SK-N-SH (cell line): Measurements from ENCODE around the gene GALM. TPM values are rescaled to one million over a fixed set of nuclear protein-coding genes. Genes with fewer than 3 reads are reported as not detected.

Source experiments
- CTCF ChIA-PET: fragments of 300-600, 350-600 bp; formaldehyde crosslinking; extraction: SDS; loops from one replicate; lab custom pipeline; 2021; lab: Yijun Ruan, JAX
- POLR2A ChIA-PET: fragments of 350-600 bp; sonication (Branson Sonifier 250); formaldehyde crosslinking; extraction: SDS; loops from one replicate; lab custom pipeline; 2020; ENCODE audit warnings: antibody characterized with exemption, inconsistent platforms; lab: Yijun Ruan, JAX
- DNase-seq: peaks from one replicate; pipeline ENCODE4 v3.0.0; 2012
- H2AFZ ChIP-seq: fragments of 200-600 bp; sonication (generic); 2 replicates; pipeline ENCODE4 v1.8.1; 2016; ENCODE audit warnings: antibody characterized with exemption, mild to moderate bottlenecking, low read depth
- H3F3A ChIP-seq: fragments of 200-600 bp; sonication (generic); replicated peaks from 2 replicates; pipeline ENCODE3; 2016; ENCODE audit warnings: antibody characterized with exemption, mild to moderate bottlenecking; ENCODE audit not compliant: insufficient read depth
- H3K27ac ChIP-seq, 2 experiments: fragments of 200-500 bp in 1 of 2; fragments of 200-600 bp in 1 of 2; sonication (Bioruptor generic) in 1 of 2; sonication (generic), shearing (Covaris generic) in 1 of 2; 2 replicates each; pipeline versions ENCODE4 v1.5.1 to v1.6.1; 2014 to 2016; ENCODE audit warnings: low read depth in 2 of 2, inconsistent platforms in 1 of 2, low read length in 1 of 2, mild to moderate bottlenecking in 1 of 2, mixed read lengths in 1 of 2
- H3K27me3 ChIP-seq: fragments of 200-600 bp; sonication (generic), shearing (Covaris generic); 2 replicates; pipeline ENCODE4 v1.6.1; 2016; ENCODE audit warnings: mixed run types; ENCODE audit not compliant: insufficient read depth
- H3K36me3 ChIP-seq, 2 experiments: fragments of 200-500 bp in 1 of 2; fragments of 200-600 bp in 1 of 2; sonication (Bioruptor generic) in 1 of 2; sonication (generic) in 1 of 2; replicated peaks in 1 of 2; 2 replicates each; pipeline versions ENCODE3 to v1.5.1; 2014 to 2016; ENCODE audit warnings: low read length in 1 of 2, mild to moderate bottlenecking in 1 of 2; ENCODE audit not compliant: insufficient read depth in 2 of 2, control insufficient read depth in 1 of 2
- H3K4me1 ChIP-seq, 2 experiments: fragments of 200-500 bp in 1 of 2; fragments of 200-600 bp in 1 of 2; sonication (Bioruptor generic) in 1 of 2; sonication (generic), shearing (Covaris generic) in 1 of 2; 2 replicates each; pipeline versions ENCODE4 v1.5.1 to v1.6.1; 2014 to 2016; ENCODE audit warnings: low read depth in 1 of 2, low read length in 1 of 2, mixed run types in 1 of 2; ENCODE audit not compliant: insufficient read depth in 2 of 2, control insufficient read depth in 1 of 2
- H3K4me2 ChIP-seq: fragments of 200-600 bp; sonication (generic), shearing (Covaris generic); 2 replicates; pipeline ENCODE4 v1.6.1; 2017; ENCODE audit warnings: mixed run types
- H3K4me3 ChIP-seq, 2 experiments: fragments of 200-500 bp in 1 of 2; fragments of 200-600 bp in 1 of 2; sonication (Bioruptor generic) in 1 of 2; sonication (generic), shearing (Covaris generic) in 1 of 2; 2 replicates each; pipeline versions ENCODE4 v1.5.1 to v1.8.1; 2014 to 2016; ENCODE audit warnings: low read depth in 2 of 2, inconsistent platforms in 1 of 2, low read length in 1 of 2, mild to moderate bottlenecking in 1 of 2, mixed read lengths in 1 of 2, moderate library complexity in 1 of 2
- H3K79me2 ChIP-seq: fragments of 200-600 bp; sonication (generic); 2 replicates; pipeline ENCODE4 v1.8.1; 2017; ENCODE audit warnings: mild to moderate bottlenecking; ENCODE audit not compliant: insufficient read depth
- H3K9ac ChIP-seq: fragments of 200-600 bp; sonication (generic); 2 replicates; pipeline ENCODE4 v1.6.1; 2017; ENCODE audit warnings: mixed run types
- H3K9me2 ChIP-seq: fragments of 200-600 bp; sonication (generic); 2 replicates; pipeline ENCODE4 v1.6.1; 2017; ENCODE audit warnings: mixed run types
- H3K9me3 ChIP-seq: fragments of 200-600 bp; sonication (generic); 2 replicates; pipeline ENCODE4 v1.6.1; 2017; ENCODE audit warnings: mixed run types, mild to moderate bottlenecking, moderate library complexity
- H4K20me1 ChIP-seq: fragments of 200-600 bp; sonication (generic); 2 replicates; pipeline ENCODE4 v1.6.1; 2017; ENCODE audit warnings: mild to moderate bottlenecking, mixed run types; ENCODE audit not compliant: insufficient read depth
- ELF1 ChIP-seq: IDR thresholded peaks from 2 replicates; pipeline ENCODE4 v1.4.0; 2012
- EP300 ChIP-seq, 2 experiments: IDR thresholded peaks; 2 replicates each; pipeline versions ENCODE4 v1.4.0 to v1.6.1; 2012; ENCODE audit warnings: borderline replicate concordance in 1 of 2, low read depth in 1 of 2, low read length in 1 of 2
- FOXJ3 ChIP-seq: sonication (generic); formaldehyde crosslinking; IDR thresholded peaks from 2 replicates; pipeline ENCODE4 v1.5.1; 2020; ENCODE audit warnings: mild to moderate bottlenecking, missing genetic modification reagents
- FOXM1 ChIP-seq: IDR thresholded peaks from 2 replicates; pipeline ENCODE4 v1.4.0; 2012; ENCODE audit warnings: low read depth, mild to moderate bottlenecking
- GABPA ChIP-seq: IDR thresholded peaks from 2 replicates; pipeline ENCODE4 v1.4.0; 2012; ENCODE audit warnings: low read depth, mild to moderate bottlenecking
- IRF3 ChIP-seq: fragments of 150-350 bp; IDR thresholded peaks from 2 replicates; pipeline ENCODE4 v1.6.1; 2016; ENCODE audit warnings: mild to moderate bottlenecking, low read depth, low read length
- MAX ChIP-seq: IDR thresholded peaks from 2 replicates; pipeline ENCODE4 v1.4.0; 2012; ENCODE audit warnings: low read depth
- NFIC ChIP-seq: IDR thresholded peaks from 2 replicates; pipeline ENCODE4 v1.4.0; 2012; ENCODE audit warnings: borderline replicate concordance
- NRF1 ChIP-seq: IDR thresholded peaks from 2 replicates; pipeline ENCODE4 v1.6.1; 2012; ENCODE audit warnings: low read depth, mild to moderate bottlenecking, low read length
- POLR2AphosphoS5 ChIP-seq: IDR thresholded peaks from 2 replicates; pipeline ENCODE4 v1.6.1; 2012; ENCODE audit warnings: low read depth, low read length
- RAD21 ChIP-seq: IDR thresholded peaks from 2 replicates; pipeline ENCODE4 v1.6.1; 2012; ENCODE audit warnings: mild to moderate bottlenecking, low read length
- RCOR1 ChIP-seq: fragments of 150-350 bp; IDR thresholded peaks from 2 replicates; pipeline ENCODE4 v1.6.1; 2017; ENCODE audit warnings: antibody characterized with exemption, low read length
- RFX5 ChIP-seq: IDR thresholded peaks from 2 replicates; pipeline ENCODE4 v1.6.1; 2012; ENCODE audit warnings: mild to moderate bottlenecking, improper control_type of control experiment, low read length
- RXRA ChIP-seq: IDR thresholded peaks from 2 replicates; pipeline ENCODE4 v1.4.0; 2012; ENCODE audit warnings: low read depth, mild to moderate bottlenecking, borderline replicate concordance
- SMC3 ChIP-seq: IDR thresholded peaks from 2 replicates; pipeline ENCODE4 v1.6.1; 2012; ENCODE audit warnings: low read depth, low read length, improper control_type of control experiment
- TAF1 ChIP-seq: IDR thresholded peaks from 2 replicates; pipeline ENCODE4 v1.6.1; 2012; ENCODE audit warnings: low read depth, mild to moderate bottlenecking, low read length, moderate library complexity, borderline replicate concordance
- YY1 ChIP-seq: IDR thresholded peaks from 2 replicates; pipeline ENCODE4 v1.4.0; 2012; ENCODE audit warnings: low read depth, mild to moderate bottlenecking
- WGBS: methylation state at CpG from one replicate; pipeline ENCODE4 v1.1.6; 2017; ENCODE audit warnings: low lambda C conversion rate; 5-methylcytosine and 5-hydroxymethylcytosine counted together
- polyA plus RNA-seq, 3 experiments: library from polyadenylated mRNA; depleted of rRNA; stranded (reverse); fragments of >200 nt; gene quantifications; 2 replicates each; pipeline ENCODE4 v1.2.3, GENCODE V29; 2012
- TF ChIP-seq, protein P1 (sequence below): fragments of 200-600 bp; sonication (generic); IDR thresholded peaks from 2 replicates; pipeline ENCODE4 v1.6.1; 2017; ENCODE audit warnings: antibody characterized with exemption, mild to moderate bottlenecking, moderate library complexity

GALM gene
- polyA plus RNA-seq, 1 of the 3 experiments (the other 2 are of a cell fraction): 17.9 TPM

DNA sequence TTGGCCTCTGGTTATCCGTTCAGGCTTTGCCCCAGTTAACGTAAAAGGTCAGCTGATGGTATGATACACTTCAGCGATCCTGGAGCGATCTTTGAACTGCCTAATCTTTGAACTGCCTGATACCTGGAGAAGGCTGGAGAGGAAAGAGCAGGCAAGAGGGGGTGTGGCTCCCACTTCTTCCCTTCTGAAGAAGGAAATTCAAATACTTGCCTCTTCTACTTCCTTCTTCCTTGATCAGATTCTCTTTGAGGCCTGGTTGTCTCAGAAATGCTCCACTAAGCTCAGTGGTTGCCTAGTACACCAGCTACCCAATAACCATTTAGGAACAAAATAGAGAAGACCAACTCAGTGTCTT lies 619 bp downstream of the GALM start:
- H3K36me3 ChIP-seq: no peaks in the 10 kb centered on the region
- DNase-seq: no peak
- H3K79me2 ChIP-seq: no peaks in the 10 kb centered on the region
- peak overlapping the region; percentile 93 for H2AFZ ChIP-seq
- TF ChIP-seq RCOR1: no peak
- no peak for TF ChIP-seq RXRA
- no peak for TF ChIP-seq RFX5
- TF ChIP-seq FOXM1: no peak
- TF ChIP-seq ELF1: no peak
- TF ChIP-seq FOXJ3 (CRISPR knock-in tag): no peak
- TF ChIP-seq POLR2AphosphoS5: no peak
- no peak for TF ChIP-seq GABPA
- TF ChIP-seq, protein P1, sequence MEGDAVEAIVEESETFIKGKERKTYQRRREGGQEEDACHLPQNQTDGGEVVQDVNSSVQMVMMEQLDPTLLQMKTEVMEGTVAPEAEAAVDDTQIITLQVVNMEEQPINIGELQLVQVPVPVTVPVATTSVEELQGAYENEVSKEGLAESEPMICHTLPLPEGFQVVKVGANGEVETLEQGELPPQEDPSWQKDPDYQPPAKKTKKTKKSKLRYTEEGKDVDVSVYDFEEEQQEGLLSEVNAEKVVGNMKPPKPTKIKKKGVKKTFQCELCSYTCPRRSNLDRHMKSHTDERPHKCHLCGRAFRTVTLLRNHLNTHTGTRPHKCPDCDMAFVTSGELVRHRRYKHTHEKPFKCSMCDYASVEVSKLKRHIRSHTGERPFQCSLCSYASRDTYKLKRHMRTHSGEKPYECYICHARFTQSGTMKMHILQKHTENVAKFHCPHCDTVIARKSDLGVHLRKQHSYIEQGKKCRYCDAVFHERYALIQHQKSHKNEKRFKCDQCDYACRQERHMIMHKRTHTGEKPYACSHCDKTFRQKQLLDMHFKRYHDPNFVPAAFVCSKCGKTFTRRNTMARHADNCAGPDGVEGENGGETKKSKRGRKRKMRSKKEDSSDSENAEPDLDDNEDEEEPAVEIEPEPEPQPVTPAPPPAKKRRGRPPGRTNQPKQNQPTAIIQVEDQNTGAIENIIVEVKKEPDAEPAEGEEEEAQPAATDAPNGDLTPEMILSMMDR: no peak
- TF ChIP-seq TAF1: no peak
- TF ChIP-seq EP300 (IDR thresholded peaks at IDR 0.05; ENCODE audit: borderline replicate concordance in 1 of 2, low read depth in 1 of 2, low read length in 1 of 2): no peak
- no peak for TF ChIP-seq YY1
- no peak for TF ChIP-seq NRF1
- no peak for TF ChIP-seq RAD21
- no peaks in the 10 kb centered on the region for H3K27me3 ChIP-seq
- H3K4me1 ChIP-seq: peaks cover 0 to 6% of the 10 kb centered on the region in 2 experiments; a peak in 1 of 4 replicates
- peak overlapping the region; percentile 83 for H3K4me2 ChIP-seq
- no peak overlapping the region; a peak in 1 of 4 replicates for H3K27ac ChIP-seq
- H3F3A ChIP-seq: no peaks in the 10 kb centered on the region
- no peaks in the 10 kb centered on the region for H3K9me2 ChIP-seq
- WGBS: 57% methylated on average over 4 of the region's 4 CpGs
- no peaks in the 10 kb centered on the region for H4K20me1 ChIP-seq
- H3K4me3 ChIP-seq: peak overlapping the region; percentile 60 to 64
- peak overlapping the region; percentile 44; the same call in 1 of the 2 replicates for H3K9ac ChIP-seq
- POLR2A ChIA-PET: interaction anchor here (0.5 kb wide), 1 partner anchor 9 kb away, joined by 3 read pairs; no protein-coding TSS in a partner anchor
- CTCF ChIA-PET: interaction anchor here (0.9 to 2.7 kb wide), 5 partner anchors 10 to 351 kb away, joined by 3 to 9 read pairs (median 4); no protein-coding TSS in a partner anchor
- no peaks in the 10 kb centered on the region for H3K9me3 ChIP-seq

DNA sequence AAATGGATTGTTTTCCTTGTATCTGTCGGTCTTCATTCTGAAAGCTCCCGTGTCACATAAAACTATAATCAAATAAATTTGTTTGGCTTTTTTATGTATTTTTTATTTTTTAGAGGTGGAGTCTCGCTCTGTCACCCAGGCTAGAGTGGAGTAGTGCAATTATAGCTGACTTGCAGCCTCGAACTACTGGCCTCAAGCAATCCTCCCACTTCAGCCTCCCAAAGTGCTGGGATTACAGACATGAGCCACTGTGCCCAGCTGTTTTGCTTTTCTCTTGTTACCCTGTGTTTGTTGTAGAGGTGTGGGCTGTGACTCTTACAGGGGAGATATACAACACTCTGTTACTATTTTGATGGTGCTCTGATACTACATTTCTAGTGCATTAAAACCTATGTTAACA lies 2.2 kb downstream of the GALM start:
- Histone ChIP-seq H3K9me3 (no peaks in the 10 kb centered on the region), H3K36me3 (no peaks in the 10 kb centered on the region), H3K79me2 (no peaks in the 10 kb centered on the region), H3K4me2 (no peak overlapping the region)
- 74% methylated on average over 4 of the region's 4 CpGs for WGBS
- POLR2A ChIA-PET: no interaction called here
- no peak for TF ChIP-seq GABPA
- TF ChIP-seq NFIC: no peak
- no peak for TF ChIP-seq MAX
- TF ChIP-seq FOXM1: no peak
- no peak for TF ChIP-seq SMC3
- TF ChIP-seq IRF3: no peak
- TF ChIP-seq, all 33 proteins: peak for 0
- Histone ChIP-seq H3K9ac (no peak overlapping the region), H3K4me1 (peaks cover 0 to 6% of the 10 kb centered on the region in 2 experiments; a peak in 1 of 4 replicates), H3K9me2 (no peaks in the 10 kb centered on the region), H3K27me3 (no peaks in the 10 kb centered on the region), H3K27ac (no peak overlapping the region), H3K4me3 (no peak overlapping the region), H4K20me1 (no peaks in the 10 kb centered on the region), H2AFZ (no peak overlapping the region), H3F3A (no peaks in the 10 kb centered on the region)
- DNase-seq: no peak
- CTCF ChIA-PET: interaction anchor here (2.7 kb wide), 1 partner anchor 86 kb away, joined by 9 read pairs; no protein-coding TSS in a partner anchor
